ENCODE measurements around the gene TNFAIP8.
A peak's percentile ranks its signal among the peaks of the same experiment; 100 is the strongest.

Gene TNFAIP8

GRCh38 chr5:119330367-119331183 lies 25.2 kb upstream of the TNFAIP8 start:
- DNase-seq: peak; percentile 69

GRCh38 chr5:119331566-119332095 lies 24.2 kb upstream of the TNFAIP8 start:
- no peak for DNase-seq

- no peak for DNase-seq
These were observed 23.6 kb upstream of the TNFAIP8 start for GRCh38 chr5:119332208-119332607.

- DNase-seq: no peak
These were observed 22.8 kb upstream of the TNFAIP8 start for GRCh38 chr5:119332978-119333401.

GRCh38 chr5:119333421-119333851 lies 22.4 kb upstream of the TNFAIP8 start:
- DNase-seq: no peak

- no peak for DNase-seq
These were observed 20.6 kb upstream of the TNFAIP8 start for GRCh38 chr5:119335261-119335677.

GRCh38 chr5:119336262-119336661 lies 19.6 kb upstream of the TNFAIP8 start:
- no peak for DNase-seq

- DNase-seq: no peak
These were observed 18.8 kb upstream of the TNFAIP8 start for GRCh38 chr5:119336845-119337580.

GRCh38 chr5:119338326-119338946 lies 17.4 kb upstream of the TNFAIP8 start:
- DNase-seq: no peak

GRCh38 chr5:119339344-119339743 lies 16.5 kb upstream of the TNFAIP8 start:
- no peak for DNase-seq

GRCh38 chr5:119339965-119340364 lies 15.9 kb upstream of the TNFAIP8 start:
- no peak for DNase-seq

- DNase-seq: peak; percentile 71
These were observed 15.1 kb upstream of the TNFAIP8 start for GRCh38 chr5:119340597-119341218.

- no peak for DNase-seq
These were observed 14.1 kb upstream of the TNFAIP8 start for GRCh38 chr5:119341452-119342349.

GRCh38 chr5:119342406-119342805 lies 13.4 kb upstream of the TNFAIP8 start:
- no peak for DNase-seq

GRCh38 chr5:119343052-119343451 lies 12.8 kb upstream of the TNFAIP8 start:
- DNase-seq: no peak

GRCh38 chr5:119343766-119344165 lies 12.1 kb upstream of the TNFAIP8 start:
- DNase-seq: peak; percentile 63

GRCh38 chr5:119344231-119344630 lies 11.6 kb upstream of the TNFAIP8 start:
- no peak for DNase-seq

GRCh38 chr5:119345861-119346260 lies 10.0 kb upstream of the TNFAIP8 start:
- no peak for DNase-seq

- DNase-seq: no peak
These were observed 9.4 kb upstream of the TNFAIP8 start for GRCh38 chr5:119346394-119346793.

- no peak for DNase-seq
These were observed 8.2 kb upstream of the TNFAIP8 start for GRCh38 chr5:119347574-119347973.

GRCh38 chr5:119347991-119348390 lies 7.8 kb upstream of the TNFAIP8 start:
- no peak for DNase-seq

GRCh38 chr5:119353213-119353612 lies 2.6 kb upstream of the TNFAIP8 start:
- DNase-seq: no peak
